WERI-Rb-1 (cell line): ENCODE results near the gene SMIM20.

Source experiments
- DNase-seq: peaks from one replicate; pipeline ENCODE4 v3.0.0-alpha.2; 2020
- H3K27ac ChIP-seq: fragments of 250-450 bp; sonication (Bioruptor Pico); 2 replicates; pipeline ENCODE4 v1.5.1; 2020; ENCODE audit warnings: mild to moderate bottlenecking, moderate library complexity
- H3K27me3 ChIP-seq: fragments of 250-450 bp; sonication (Bioruptor Pico); 2 replicates; pipeline ENCODE4 v1.5.1; 2021; ENCODE audit warnings: mild to moderate bottlenecking, low read depth, moderate library complexity; ENCODE audit not compliant: insufficient read depth, severe bottlenecking
- H3K36me3 ChIP-seq: fragments of 250-450 bp; sonication (Bioruptor Pico); 2 replicates; pipeline ENCODE4 v1.5.1; 2020; ENCODE audit warnings: mild to moderate bottlenecking, moderate library complexity
- H3K4me3 ChIP-seq: 2 replicates; pipeline ENCODE4 v1.5.1; 2011; ENCODE audit warnings: low read depth, mild to moderate bottlenecking, control low read depth, low read length
- H3K9me3 ChIP-seq: fragments of 250-450 bp; sonication (Bioruptor Pico); 2 replicates; pipeline ENCODE4 v1.5.1; 2021; ENCODE audit warnings: mild to moderate bottlenecking, moderate library complexity; ENCODE audit not compliant: severe bottlenecking
- TF ChIP-seq, protein P1 (sequence below): IDR thresholded peaks from 2 replicates; pipeline ENCODE4 v1.5.1; 2011; ENCODE audit warnings: low read depth, mild to moderate bottlenecking, control low read depth, inconsistent platforms, low read length

Gene SMIM20

GRCh38 chr4:25962393-25962792 is 48.4 kb downstream of the SMIM20 start:
- Histone ChIP-seq H3K27me3 (no peaks in the 10 kb centered on the region), H3K27ac (no peak overlapping the region), H3K9me3 (no peaks in the 10 kb centered on the region), H3K4me3 (no peak overlapping the region), H3K36me3 (no peaks in the 10 kb centered on the region)
- no peak for DNase-seq
- TF ChIP-seq, protein P1, sequence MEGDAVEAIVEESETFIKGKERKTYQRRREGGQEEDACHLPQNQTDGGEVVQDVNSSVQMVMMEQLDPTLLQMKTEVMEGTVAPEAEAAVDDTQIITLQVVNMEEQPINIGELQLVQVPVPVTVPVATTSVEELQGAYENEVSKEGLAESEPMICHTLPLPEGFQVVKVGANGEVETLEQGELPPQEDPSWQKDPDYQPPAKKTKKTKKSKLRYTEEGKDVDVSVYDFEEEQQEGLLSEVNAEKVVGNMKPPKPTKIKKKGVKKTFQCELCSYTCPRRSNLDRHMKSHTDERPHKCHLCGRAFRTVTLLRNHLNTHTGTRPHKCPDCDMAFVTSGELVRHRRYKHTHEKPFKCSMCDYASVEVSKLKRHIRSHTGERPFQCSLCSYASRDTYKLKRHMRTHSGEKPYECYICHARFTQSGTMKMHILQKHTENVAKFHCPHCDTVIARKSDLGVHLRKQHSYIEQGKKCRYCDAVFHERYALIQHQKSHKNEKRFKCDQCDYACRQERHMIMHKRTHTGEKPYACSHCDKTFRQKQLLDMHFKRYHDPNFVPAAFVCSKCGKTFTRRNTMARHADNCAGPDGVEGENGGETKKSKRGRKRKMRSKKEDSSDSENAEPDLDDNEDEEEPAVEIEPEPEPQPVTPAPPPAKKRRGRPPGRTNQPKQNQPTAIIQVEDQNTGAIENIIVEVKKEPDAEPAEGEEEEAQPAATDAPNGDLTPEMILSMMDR: no peak

- TF ChIP-seq, protein P1: no peak
- Histone ChIP-seq H3K9me3 (no peaks in the 10 kb centered on the region), H3K27me3 (no peaks in the 10 kb centered on the region), H3K27ac (no peak overlapping the region), H3K36me3 (no peaks in the 10 kb centered on the region), H3K4me3 (no peak overlapping the region)
- no peak for DNase-seq
Observed at GRCh38 chr4:25965629-25966028, 51.6 kb downstream of the SMIM20 start.

GRCh38 chr4:25966171-25966570 is 52.2 kb downstream of the SMIM20 start:
- no peaks in the 10 kb centered on the region for H3K27me3 ChIP-seq
- H3K27ac ChIP-seq: no peak overlapping the region
- TF ChIP-seq, protein P1: no peak
- no peaks in the 10 kb centered on the region for H3K36me3 ChIP-seq
- H3K9me3 ChIP-seq: no peaks in the 10 kb centered on the region
- no peak overlapping the region for H3K4me3 ChIP-seq
- DNase-seq: peak; percentile 49

- TF ChIP-seq, protein P1: no peak
- H3K9me3 ChIP-seq: no peaks in the 10 kb centered on the region
- no peaks in the 10 kb centered on the region for H3K27me3 ChIP-seq
- DNase-seq: no peak
- H3K4me3 ChIP-seq: no peak overlapping the region
- H3K36me3 ChIP-seq: no peaks in the 10 kb centered on the region
- no peak overlapping the region for H3K27ac ChIP-seq
Observed at GRCh38 chr4:25969374-25970155, 55.5 kb downstream of the SMIM20 start.

DNA sequence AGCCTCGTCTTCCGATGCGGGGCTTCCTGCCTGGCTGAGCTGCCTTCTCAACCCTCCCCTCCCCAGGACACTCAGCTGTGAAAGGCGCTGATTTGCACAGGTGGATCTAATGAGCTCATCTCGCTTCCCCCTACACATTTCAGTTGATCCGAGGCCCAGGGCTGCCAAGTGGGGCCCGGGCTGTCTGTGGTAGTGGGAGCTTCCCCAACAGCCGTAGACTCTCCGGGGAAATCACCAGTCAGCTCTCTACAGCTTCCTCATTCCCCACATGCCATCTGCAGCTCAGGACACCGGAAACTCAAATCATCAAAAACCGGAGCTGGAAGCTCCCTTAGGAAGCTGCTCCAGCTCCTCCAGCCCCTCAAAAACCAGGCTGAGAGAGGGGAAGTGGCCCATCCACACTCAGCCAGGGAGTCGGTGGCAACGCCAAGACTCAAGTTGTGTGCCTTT is 56.2 kb downstream of the SMIM20 start:
- Histone ChIP-seq H3K27me3 (no peaks in the 10 kb centered on the region), H3K27ac (no peak overlapping the region), H3K9me3 (no peaks in the 10 kb centered on the region), H3K4me3 (no peak overlapping the region), H3K36me3 (no peaks in the 10 kb centered on the region)
- TF ChIP-seq, protein P1: no peak
- no peak for DNase-seq
